Right atrium auricular region (tissue), 2 donors: Measurements from ENCODE around the gene SLC17A5. TPM values are rescaled to one million over a fixed set of nuclear protein-coding genes. Genes with fewer than 3 reads are reported as not detected.
A peak's percentile ranks its signal among the peaks of the same experiment; 100 is the strongest.

Source experiments
- DNase-seq: peaks from one replicate; pipeline ENCODE4 v3.0.0-alpha.2; 2019; ENCODE audit warnings: low spot score
- H3K27ac ChIP-seq, 2 donors: fragments of 200-600 bp; sonication (generic); 1 replicate in 1 of 2; 2 replicates in 1 of 2; pipeline ENCODE4 v1.5.1; 2016 to 2019
- H3K27me3 ChIP-seq, 2 donors: fragments of 200-600 bp; sonication (generic); one replicate each; pipeline versions ENCODE4 v1.5.1 to v1.6.0; 2017 to 2019
- H3K36me3 ChIP-seq: fragments of 200-600 bp; sonication (generic); one replicate; pipeline ENCODE4 v1.5.1; 2016
- H3K4me1 ChIP-seq, 2 donors: fragments of 200-600 bp; sonication (generic); one replicate each; pipeline versions ENCODE4 v1.5.1 to v1.6.0; 2017 to 2019
- H3K4me3 ChIP-seq, 2 donors: fragments of 200-600 bp; sonication (generic); 1 replicate in 1 of 2; 2 replicates in 1 of 2; pipeline ENCODE4 v1.5.1; 2017 to 2019; ENCODE audit warnings: mild to moderate bottlenecking in 1 of 2, moderate library complexity in 1 of 2
- H3K9me3 ChIP-seq, 2 donors: fragments of 200-600 bp; sonication (generic); one replicate each; pipeline ENCODE4 v1.5.1; 2019
- CTCF ChIP-seq, 2 donors: fragments of 200-600 bp; sonication (generic); IDR thresholded peaks; one replicate each; pipeline ENCODE4 v1.5.1; 2019; ENCODE audit warnings: antibody characterized with exemption in 2 of 2
- total RNA-seq, 2 donors: library from RNA; depleted of rRNA; stranded (reverse); fragments of >200 nt; gene quantifications; one replicate each; pipeline ENCODE4 v1.1.0, GENCODE V29; 2016

The SLC17A5 gene
- total RNA-seq, 2 donors from 2014 or later = 10.2 to 11.8 TPM

- no peak overlapping the region for H3K4me3 ChIP-seq
- no peak overlapping the region for H3K27ac ChIP-seq
- H3K4me1 ChIP-seq = peaks cover 0 to 3% of the 10 kb centered on the region in 2 donors
- H3K9me3 ChIP-seq = no peaks in the 10 kb centered on the region
- no peak for TF ChIP-seq CTCF (IDR thresholded peaks at IDR 0.05)
- no peak for DNase-seq
- H3K36me3 ChIP-seq = peaks cover 26% of the 10 kb centered on the region
- H3K27me3 ChIP-seq = no peaks in the 10 kb centered on the region
Observed at GRCh38 chr6:73606428-73606827, 47.4 kb downstream of the SLC17A5 start.

GRCh38 chr6:73604461-73604860 lies 49.3 kb downstream of the SLC17A5 start:
- Histone ChIP-seq H3K27me3 (no peaks in the 10 kb centered on the region), H3K9me3 (no peaks in the 10 kb centered on the region), H3K4me1 (peaks cover 0 to 3% of the 10 kb centered on the region in 2 donors), H3K4me3 (no peak overlapping the region), H3K27ac (no peak overlapping the region), H3K36me3 (peaks cover 28% of the 10 kb centered on the region)
- TF ChIP-seq CTCF (IDR thresholded peaks at IDR 0.05) = no peak
- no peak for DNase-seq

GRCh38 chr6:73604020-73604419 lies 49.8 kb downstream of the SLC17A5 start:
- Histone ChIP-seq H3K36me3 (peaks cover 23% of the 10 kb centered on the region), H3K27me3 (no peaks in the 10 kb centered on the region)
- no peak for DNase-seq

GRCh38 chr6:73586416-73586974 lies 67.3 kb downstream of the SLC17A5 start:
- H3K27ac ChIP-seq = peak overlapping the region; percentile 89 to 90
- no peaks in the 10 kb centered on the region for H3K27me3 ChIP-seq
- no peak for TF ChIP-seq CTCF (IDR thresholded peaks at IDR 0.05)
- H3K36me3 ChIP-seq = no peaks in the 10 kb centered on the region
- H3K9me3 ChIP-seq = no peaks in the 10 kb centered on the region
- peaks cover 0 to 18% of the 10 kb centered on the region in 2 donors for H3K4me1 ChIP-seq
- peak overlapping the region in 1 of 2 donors; percentile 7 for H3K4me3 ChIP-seq
- no peak for DNase-seq

More at GRCh38 chr6:73604020-73604419, 49.8 kb downstream of the SLC17A5 start:
- no peak overlapping the region for H3K4me3 ChIP-seq
- H3K27ac ChIP-seq = no peak overlapping the region
- TF ChIP-seq CTCF (IDR thresholded peaks at IDR 0.05) = no peak
- no peaks in the 10 kb centered on the region for H3K9me3 ChIP-seq
- peaks cover 0 to 3% of the 10 kb centered on the region in 2 donors for H3K4me1 ChIP-seq

GRCh38 chr6:73585566-73586415 lies 68.0 kb downstream of the SLC17A5 start:
- no peak for DNase-seq

More at GRCh38 chr6:73585566-73586415, 68.0 kb downstream of the SLC17A5 start:
- peaks cover 0 to 22% of the 10 kb centered on the region in 2 donors for H3K4me1 ChIP-seq
- TF ChIP-seq CTCF (IDR thresholded peaks at IDR 0.05) = no peak
- no peaks in the 10 kb centered on the region for H3K36me3 ChIP-seq
- peak overlapping the region; percentile 2 to 7 for H3K4me3 ChIP-seq
- peak overlapping the region; percentile 89 to 90 for H3K27ac ChIP-seq
- no peaks in the 10 kb centered on the region for H3K27me3 ChIP-seq
- H3K9me3 ChIP-seq = no peaks in the 10 kb centered on the region
